ENCODE data around the gene PROCR.
"Not testable (repeated sequence)": the region's sequence is repeated elsewhere in the genome, so short reads cannot be mapped to it uniquely, and the experiment has no call there.

Gene PROCR

DNA sequence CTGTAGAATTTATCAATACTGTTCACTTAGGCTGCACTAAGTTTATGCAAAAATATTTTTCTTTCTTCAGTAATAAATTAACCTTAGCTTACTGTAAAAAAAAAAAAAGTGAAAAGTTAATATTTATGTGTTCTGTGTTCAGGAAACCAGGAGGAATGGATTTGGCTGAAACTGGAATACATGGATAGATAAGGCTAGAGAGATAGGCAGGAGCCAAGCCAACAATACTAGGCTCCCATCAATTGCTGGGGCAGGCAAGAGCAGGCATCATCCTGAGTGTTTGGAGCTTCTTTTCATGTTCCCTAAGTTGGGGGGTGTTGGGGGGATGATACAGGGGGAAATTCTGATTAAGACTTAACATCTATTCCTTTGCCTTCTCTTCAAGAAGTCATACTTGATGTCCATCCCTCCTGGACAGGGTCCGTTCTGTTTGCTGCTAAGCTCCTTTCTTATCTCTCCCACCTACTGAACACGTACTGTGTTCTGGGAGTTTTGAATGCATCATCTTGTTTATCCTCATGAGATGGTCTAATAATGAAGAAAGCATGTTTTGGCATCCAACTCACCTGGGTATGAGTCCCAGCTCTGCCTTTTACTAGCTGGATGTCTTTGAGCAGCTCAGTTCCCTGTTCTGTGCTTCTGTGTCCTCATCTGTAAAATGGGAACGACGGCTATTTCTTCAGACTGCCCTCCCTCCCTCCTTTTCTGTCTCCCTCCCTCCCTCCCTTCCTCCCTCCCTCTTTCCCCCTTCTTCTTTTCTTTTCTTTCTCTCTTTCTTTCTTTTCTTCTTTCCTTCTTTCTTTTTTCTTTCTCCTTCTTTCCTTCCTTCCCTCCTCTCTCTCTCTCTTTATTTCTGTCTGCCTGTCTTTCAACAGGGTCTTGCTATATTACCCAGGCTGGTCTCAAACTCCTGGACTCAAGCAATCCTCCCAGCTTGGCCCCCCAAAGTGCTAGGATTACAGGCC lies 6.4 kb upstream of the PROCR start:
- DNase-seq (ENCODE audit: low read depth): no peak

GRCh38 chr20:35166242-35166830 lies 5.5 kb upstream of the PROCR start:
- no peak for DNase-seq (ENCODE audit: low read depth)

GRCh38 chr20:35167787-35168186 lies 4.1 kb upstream of the PROCR start:
- DNase-seq (ENCODE audit: low read depth): no peak

- DNase-seq (ENCODE audit: low read depth): not testable (repeated sequence)
Measured at GRCh38 chr20:35168701-35169409, 3.0 kb upstream of the PROCR start.

GRCh38 chr20:35171438-35171752 lies 477 bp upstream of the PROCR start:
- DNase-seq (ENCODE audit: low read depth): no peak

DNA sequence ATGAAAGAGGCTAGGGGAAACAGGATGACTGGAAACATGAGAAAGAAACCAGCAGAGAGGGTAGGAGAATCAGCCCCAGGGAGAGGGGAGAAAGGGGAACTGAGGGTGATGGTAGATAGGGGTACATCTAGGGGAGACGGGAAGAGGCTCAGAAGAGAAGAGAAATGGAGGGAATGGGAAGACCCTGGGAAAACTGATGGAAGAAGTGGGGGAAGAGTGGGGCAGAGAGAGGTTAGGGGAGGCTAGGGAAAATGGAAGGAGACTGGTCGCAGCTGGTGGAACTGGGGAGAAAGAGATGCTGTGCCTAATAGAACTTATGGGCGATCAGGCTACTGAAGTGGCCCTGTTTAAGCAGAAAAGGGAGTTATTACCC lies 548 bp downstream of the PROCR start:
- no peak for DNase-seq (ENCODE audit: low read depth)

- DNase-seq (ENCODE audit: low read depth): no peak
Measured at GRCh38 chr20:35173576-35174192, 1.8 kb downstream of the PROCR start.

GRCh38 chr20:35174458-35175216 lies 2.8 kb downstream of the PROCR start:
- DNase-seq (ENCODE audit: low read depth): no peak

- DNase-seq (ENCODE audit: low read depth): no peak
Measured at GRCh38 chr20:35176132-35176531, 4.3 kb downstream of the PROCR start.

DNA sequence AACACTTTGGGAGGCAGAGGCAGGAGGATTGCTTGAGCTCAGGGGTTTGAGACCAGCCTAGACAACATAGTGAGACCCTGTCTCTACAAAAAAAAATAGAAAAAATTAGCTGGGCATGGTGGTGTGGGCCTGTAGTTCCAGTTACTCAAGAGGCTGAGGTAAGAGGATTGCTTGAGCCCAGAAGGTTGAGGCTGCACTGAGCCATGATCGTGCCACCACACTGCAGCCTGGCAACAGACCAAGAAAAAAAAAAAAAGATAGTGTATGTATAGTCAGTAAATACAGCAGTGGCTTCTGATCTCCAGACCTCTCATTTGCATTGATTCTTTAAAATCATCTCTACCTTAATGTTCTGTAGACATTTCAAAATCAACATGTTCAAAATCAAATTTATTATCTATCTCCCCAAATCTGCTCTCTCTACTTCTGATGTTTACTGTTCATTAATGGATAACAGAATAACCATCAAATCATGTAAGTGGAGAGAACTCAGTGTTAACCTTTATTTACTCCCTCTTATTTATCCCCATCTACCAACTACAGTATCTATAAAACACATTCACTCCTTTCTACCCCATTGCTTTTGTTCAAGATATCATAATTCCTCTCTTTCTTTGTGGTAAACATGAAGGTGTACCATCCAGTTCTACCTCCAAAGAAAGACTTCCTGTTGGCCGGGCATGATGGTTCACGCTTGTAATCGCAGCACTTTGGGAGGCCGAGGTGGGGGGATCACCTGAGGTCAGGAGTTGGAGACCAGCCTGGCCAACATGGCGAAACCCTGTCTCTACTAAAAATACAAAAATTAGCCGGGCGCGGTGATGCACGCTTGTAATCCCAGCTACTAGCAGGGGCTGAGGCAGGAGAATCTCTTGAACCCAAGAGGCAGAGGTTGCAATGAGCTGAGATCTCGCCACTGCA lies 7.7 kb downstream of the PROCR start:
- DNase-seq (ENCODE audit: low read depth): no peak

GRCh38 chr20:35180266-35180665 lies 8.4 kb downstream of the PROCR start:
- DNase-seq (ENCODE audit: low read depth): no peak

- DNase-seq (ENCODE audit: low read depth): no peak
Measured at GRCh38 chr20:35181731-35182130, 9.9 kb downstream of the PROCR start.

- not testable (repeated sequence) for DNase-seq (ENCODE audit: low read depth)
Measured at GRCh38 chr20:35186691-35187289, 14.9 kb downstream of the PROCR start.

GRCh38 chr20:35187584-35188190 lies 15.8 kb downstream of the PROCR start:
- no peak for DNase-seq (ENCODE audit: low read depth)

DNA sequence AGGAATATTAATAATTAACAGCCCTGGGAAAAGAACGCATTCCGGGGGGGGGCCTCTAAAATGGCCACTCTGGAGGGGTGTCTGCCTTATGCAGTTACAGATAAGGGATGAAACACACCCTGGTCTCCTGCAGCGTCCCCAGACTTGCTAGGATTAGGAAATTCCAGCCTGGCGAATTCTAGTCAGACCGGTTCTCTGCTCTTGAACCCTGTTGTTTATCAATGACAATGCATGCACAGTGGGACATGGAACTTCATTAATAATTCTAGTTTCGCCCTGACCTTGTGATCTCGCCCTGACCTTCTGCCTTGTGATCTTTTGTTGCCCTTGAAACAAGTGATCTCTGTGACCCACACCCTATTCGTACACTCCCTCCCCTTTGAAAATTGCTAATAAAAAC lies 17.4 kb downstream of the PROCR start:
- DNase-seq (ENCODE audit: low read depth): not testable (repeated sequence)

DNA sequence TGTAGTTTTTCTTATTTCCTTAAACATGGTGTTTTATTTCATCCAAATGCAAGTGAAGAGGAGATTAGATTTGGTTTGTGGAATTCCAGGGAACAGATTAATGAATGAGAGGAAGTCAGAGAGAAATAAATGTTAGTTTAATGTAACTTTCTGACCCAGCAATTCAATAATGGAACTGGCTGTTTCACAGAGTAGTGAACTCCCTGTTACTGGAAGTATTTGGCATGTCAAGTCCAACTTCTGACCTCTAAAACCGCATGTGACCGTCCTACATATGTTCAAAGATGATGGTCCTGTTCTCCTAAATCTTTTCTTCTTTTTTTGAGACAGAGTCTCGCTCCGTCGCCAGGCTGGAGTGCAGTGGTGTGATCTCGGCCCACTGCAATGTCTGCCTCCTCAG lies 18.7 kb downstream of the PROCR start:
- no peak for DNase-seq (ENCODE audit: low read depth)

DNA sequence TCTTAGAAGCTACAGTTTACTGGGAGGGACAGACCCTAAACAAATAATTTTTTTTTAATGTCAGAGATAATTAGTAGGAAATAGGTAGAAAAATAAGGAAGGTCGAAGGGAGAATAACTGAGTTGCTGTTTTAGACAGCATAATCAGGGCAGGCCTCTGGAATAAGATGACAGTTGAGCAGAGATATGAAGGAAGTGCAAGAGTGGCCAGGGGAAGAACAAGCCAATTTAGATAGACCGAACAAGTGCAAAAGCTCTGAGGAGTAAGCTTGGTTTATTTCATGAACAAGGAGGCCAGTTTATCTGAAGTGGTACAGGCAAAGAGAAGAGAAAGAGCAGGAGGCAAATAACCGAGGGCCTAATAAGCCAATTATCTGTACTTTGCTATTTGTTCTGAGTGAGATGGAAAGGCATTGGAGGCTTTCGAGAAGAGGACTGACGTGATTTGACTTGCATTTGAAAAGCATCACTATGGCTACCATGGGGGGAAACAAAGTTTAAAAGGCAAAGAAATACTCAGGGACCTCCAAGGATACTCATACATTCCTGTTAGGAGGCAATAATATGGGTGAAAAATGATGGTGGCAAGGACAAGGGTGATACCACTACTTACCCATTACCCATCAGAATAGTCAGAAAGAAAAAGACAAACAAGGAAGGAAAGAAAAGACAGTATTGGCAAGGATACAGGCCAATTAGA lies 19.7 kb downstream of the PROCR start:
- no peak for DNase-seq (ENCODE audit: low read depth)

- DNase-seq (ENCODE audit: low read depth): no peak
Measured at GRCh38 chr20:35192118-35192872, 20.4 kb downstream of the PROCR start.

Measured in iris pigment epithelial cell (primary cell).